Gastrocnemius medialis (tissue), 4 donors: ENCODE data around the gene NCOA6. TPM values are rescaled to one million over a fixed set of nuclear protein-coding genes. Genes with fewer than 3 reads are reported as not detected.

Source experiments
- ATAC-seq, 2 donors: fragments of 150-250 bp; one replicate each; pipeline ENCODE4 v1.9.1; 2016
- DNase-seq, 2 donors: peaks; one replicate each; pipeline ENCODE4 v3.0.0-alpha.2; 2019
- H3K27ac ChIP-seq, 4 donors: fragments of 200-600 bp; sonication (generic); 1 replicate in 1 of 4; 2 replicates in 3 of 4; pipeline ENCODE4 v1.5.1; 2016 to 2018; ENCODE audit warnings: mild to moderate bottlenecking in 2 of 4, moderate library complexity in 1 of 4
- H3K27me3 ChIP-seq, 3 donors: fragments of 200-600 bp; sonication (generic) in 2 of 3; 1 replicate in 1 of 3; 2 replicates in 2 of 3; pipeline versions ENCODE4 v1.5.1 to v1.6.0; 2016 to 2019; ENCODE audit warnings: mild to moderate bottlenecking in 1 of 3, moderate library complexity in 1 of 3
- H3K36me3 ChIP-seq, 2 donors: fragments of 200-600 bp; sonication (generic) in 1 of 2; one replicate each; pipeline ENCODE4 v1.5.1; 2017 to 2018
- H3K4me1 ChIP-seq, 2 donors: fragments of 200-600 bp; sonication (generic) in 1 of 2; one replicate each; pipeline ENCODE4 v1.5.1; 2016 to 2017; ENCODE audit warnings: mild to moderate bottlenecking in 2 of 2
- H3K4me3 ChIP-seq, 4 donors: fragments of 200-600 bp; sonication (generic) in 3 of 4; 1 replicate in 1 of 4; 2 replicates in 3 of 4; pipeline ENCODE4 v1.5.1; 2016 to 2019; ENCODE audit warnings: mild to moderate bottlenecking in 2 of 4
- H3K9me3 ChIP-seq, 3 donors: fragments of 200-600 bp; sonication (generic) in 2 of 3; 1 replicate in 1 of 3; 2 replicates in 2 of 3; pipeline ENCODE4 v1.5.1; 2016 to 2019
- CTCF ChIP-seq, 5 experiments: fragments of 450-650 bp in 3 of 5; fragments of 200-600 bp in 2 of 5; sonication (generic) in 2 of 5; IDR thresholded peaks in 4 of 5; conservative IDR thresholded peaks in 1 of 5; 1 replicate in 4 of 5; 2 replicates in 1 of 5; pipeline ENCODE4 v1.5.1; 2016 to 2019; ENCODE audit warnings: antibody characterized with exemption in 5 of 5, mild to moderate bottlenecking in 3 of 5, moderate library complexity in 3 of 5
- POLR2A ChIP-seq, 2 donors: fragments of 450-650 bp; IDR thresholded peaks; one replicate each; pipeline ENCODE4 v1.6.1; 2017; ENCODE audit warnings: antibody characterized with exemption in 2 of 2, mild to moderate bottlenecking in 2 of 2, moderate library complexity in 2 of 2
- in situ Hi-C, 4 donors: fragments of 200-750 bp; cut with MboI; loops; one replicate each; pipeline versions ENCODE4 v1.15.0 to v1.8.0; 2017; ENCODE audit warnings: low sequenced_read_pairs in 4 of 4
- intact Hi-C: fragments of 100-400 bp; cut with DNase I; formaldehyde crosslinking; loops from one replicate; pipeline ENCODE4 v1.15.1; 2023; ENCODE audit warnings: low total_unique reads
- total RNA-seq, 4 donors: library from RNA; depleted of rRNA; stranded (reverse); fragments of >200 nt; gene quantifications; one replicate each; pipeline versions ENCODE4 v1.1.0 to v1.2.3, GENCODE V29; 2016

The NCOA6 gene
- total RNA-seq, 4 donors from 2014 or later, result 10.9 to 12.7 (median 11.6) TPM

DNA sequence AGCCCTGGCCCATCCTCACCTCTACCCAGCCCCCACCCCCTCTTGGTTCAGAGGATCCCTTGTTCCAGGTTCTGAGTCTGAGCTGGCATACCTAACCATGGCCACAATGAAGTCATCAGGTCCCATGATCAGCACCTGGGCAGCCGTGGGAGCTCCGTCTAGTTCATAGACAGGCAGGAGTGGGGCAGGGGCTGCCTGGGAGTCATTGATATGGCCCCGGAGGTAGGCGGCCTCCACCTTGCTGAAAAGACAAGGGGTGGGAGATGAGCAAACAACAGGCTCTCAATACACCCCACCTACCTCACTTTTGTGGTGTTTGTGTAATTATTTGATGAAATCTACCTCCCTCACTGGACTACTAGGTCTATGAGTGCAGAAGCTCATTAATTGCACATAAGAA lies 26.8 kb upstream of the NCOA6 start:
- Histone ChIP-seq H3K27ac (no peak overlapping the region), H3K4me1 (no peaks in the 10 kb centered on the region), H3K4me3 (no peak overlapping the region), H3K9me3 (no peaks in the 10 kb centered on the region), H3K36me3 (peaks cover 3 to 49% of the 10 kb centered on the region in 2 donors), H3K27me3 (no peaks in the 10 kb centered on the region)
- ATAC-seq (peak in 1 of 2 donors; percentile 38), DNase-seq (no peak)
- intact Hi-C loops, result no loop called here
- in situ Hi-C loops, result loop anchor here in 1 of 4 donors (25.0 kb wide), 1 partner anchor 235 kb away; the partner anchor contains the start of gene TRPC4AP
- TF ChIP-seq POLR2A (IDR thresholded peaks at IDR 0.05) (no peak), CTCF (IDR thresholded peaks at IDR 0.05 in 4 of 5, conservative IDR thresholded peaks at IDR 0.05 in 1 of 5) (no peak)

GRCh38 chr20:34850969-34851368 lies 25.5 kb upstream of the NCOA6 start:
- Histone ChIP-seq H3K4me3 (no peak overlapping the region), H3K4me1 (no peaks in the 10 kb centered on the region), H3K9me3 (no peaks in the 10 kb centered on the region), H3K27me3 (no peaks in the 10 kb centered on the region), H3K36me3 (peaks cover 3 to 49% of the 10 kb centered on the region in 2 donors), H3K27ac (no peak overlapping the region)
- TF ChIP-seq POLR2A (IDR thresholded peaks at IDR 0.05) (no peak), CTCF (IDR thresholded peaks at IDR 0.05 in 4 of 5, conservative IDR thresholded peaks at IDR 0.05 in 1 of 5) (no peak)
- in situ Hi-C loops (loop anchor here in 1 of 4 donors (25.0 kb wide), 1 partner anchor 236 kb away; the partner anchor contains the start of gene TRPC4AP), intact Hi-C loops (no loop called here)
- ATAC-seq (no peak), DNase-seq (no peak)

DNA sequence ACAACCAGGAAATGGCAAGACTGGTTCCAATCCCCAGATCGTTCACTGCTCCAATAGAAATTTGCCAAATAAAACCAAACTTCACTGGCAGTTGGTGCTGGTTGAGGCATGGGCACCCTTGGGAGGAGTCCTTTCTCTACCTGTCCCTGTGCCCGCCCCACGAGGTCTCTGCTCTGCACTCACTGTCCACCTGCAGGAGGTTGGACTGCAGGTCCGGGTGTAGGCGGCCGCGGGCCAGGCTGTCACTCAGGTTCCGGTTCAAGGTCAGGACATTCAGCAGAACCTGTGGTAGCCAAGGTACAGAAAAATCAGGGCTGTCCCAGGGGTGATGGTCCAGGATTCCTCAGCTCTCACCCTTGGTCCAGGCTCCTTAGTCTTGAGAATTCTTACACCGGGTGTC lies 24.3 kb upstream of the NCOA6 start:
- Histone ChIP-seq H3K9me3 (no peaks in the 10 kb centered on the region), H3K27me3 (no peaks in the 10 kb centered on the region), H3K4me1 (no peaks in the 10 kb centered on the region), H3K27ac (no peak overlapping the region), H3K4me3 (no peak overlapping the region), H3K36me3 (peaks cover 3 to 43% of the 10 kb centered on the region in 2 donors)
- ATAC-seq, result no peak
- in situ Hi-C loops, result loop anchor here in 3 of 4 donors (10.0 to 25.0 kb wide), 3 partner anchors 238 to 365 kb away; partner anchors contain the start of gene TRPC4AP (in 1 of the 3)
- no peak for DNase-seq
- TF ChIP-seq CTCF (IDR thresholded peaks at IDR 0.05 in 4 of 5, conservative IDR thresholded peaks at IDR 0.05 in 1 of 5), result no peak
- no peak for TF ChIP-seq POLR2A (IDR thresholded peaks at IDR 0.05)
- intact Hi-C loops, result no loop called here

- intact Hi-C loops (no loop called here), in situ Hi-C loops (loop anchor here in 2 of 4 donors (10.0 to 25.0 kb wide), 2 partner anchors 364 to 366 kb away; no protein-coding TSS in a partner anchor)
- DNase-seq, result no peak
- Histone ChIP-seq H3K4me1 (no peaks in the 10 kb centered on the region), H3K9me3 (no peaks in the 10 kb centered on the region), H3K27me3 (no peaks in the 10 kb centered on the region), H3K36me3 (peaks cover 3 to 34% of the 10 kb centered on the region in 2 donors), H3K4me3 (no peak overlapping the region), H3K27ac (no peak overlapping the region)
- TF ChIP-seq CTCF (IDR thresholded peaks at IDR 0.05 in 4 of 5, conservative IDR thresholded peaks at IDR 0.05 in 1 of 5) (no peak), POLR2A (IDR thresholded peaks at IDR 0.05) (no peak)
- no peak for ATAC-seq
Measured at GRCh38 chr20:34848597-34848996, 23.1 kb upstream of the NCOA6 start.

DNA sequence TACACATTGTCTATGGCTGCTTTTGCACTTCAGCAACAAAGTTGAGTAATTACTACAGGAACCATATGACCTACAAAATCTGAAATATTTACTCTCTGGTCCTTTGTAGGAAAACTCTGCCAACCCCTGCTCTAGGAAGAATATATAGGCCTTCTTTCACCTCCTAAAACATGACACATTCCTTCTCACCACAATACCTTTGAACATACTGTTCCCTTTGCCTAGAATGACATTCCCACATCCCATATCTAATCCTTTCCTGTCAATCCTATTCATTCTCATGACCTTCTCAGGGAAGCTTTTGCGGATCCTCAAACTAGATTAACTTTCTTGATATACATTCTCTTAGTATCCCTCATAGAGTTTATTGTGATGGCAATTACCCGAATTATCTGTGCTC lies 18.0 kb upstream of the NCOA6 start:
- no peaks in the 10 kb centered on the region for H3K9me3 ChIP-seq
- in situ Hi-C loops, result loop anchor here in 2 of 4 donors (10.0 to 25.0 kb wide), 2 partner anchors 369 to 371 kb away; no protein-coding TSS in a partner anchor
- H3K36me3 ChIP-seq, result peaks cover 0 to 5% of the 10 kb centered on the region in 2 donors
- DNase-seq (no peak), ATAC-seq (peak in 1 of 2 donors; percentile 8)
- H3K27me3 ChIP-seq, result no peaks in the 10 kb centered on the region
- TF ChIP-seq POLR2A (IDR thresholded peaks at IDR 0.05), result no peak
- TF ChIP-seq CTCF (IDR thresholded peaks at IDR 0.05 in 4 of 5, conservative IDR thresholded peaks at IDR 0.05 in 1 of 5), result no peak
- intact Hi-C loops, result no loop called here
- no peak overlapping the region for H3K27ac ChIP-seq
- no peaks in the 10 kb centered on the region for H3K4me1 ChIP-seq
- no peak overlapping the region for H3K4me3 ChIP-seq
